GM06990 (cell line): ENCODE data around the gene AMBP.
A peak's percentile ranks its signal among the peaks of the same experiment; 100 is the strongest.

Experiments used
- DNase-seq: peaks from one replicate; pipeline ENCODE4 v3.0.0-alpha.2; 2011; ENCODE audit not compliant: insufficient read length; ENCODE audit errors: extremely low read depth
- H3K27me3 ChIP-seq: replicated peaks from 2 replicates; pipeline ENCODE4 v1.6.0; 2011; ENCODE audit warnings: low read length; ENCODE audit not compliant: control insufficient read depth, insufficient read depth
- H3K36me3 ChIP-seq: 2 replicates; pipeline ENCODE4 v1.5.1; 2011; ENCODE audit warnings: low read length; ENCODE audit not compliant: control insufficient read depth, insufficient read depth
- H3K4me3 ChIP-seq: replicated peaks from 2 replicates; pipeline ENCODE4 v1.5.1; 2011; ENCODE audit warnings: low read depth, mild to moderate bottlenecking, control low read depth, low read length
- TF ChIP-seq, protein P1 (sequence below): IDR thresholded peaks from 2 replicates; pipeline ENCODE4 v1.5.1; 2011; ENCODE audit warnings: low read length, control low read depth, mild to moderate bottlenecking, inconsistent platforms; ENCODE audit not compliant: insufficient read depth, poor library complexity, severe bottlenecking

AMBP gene

DNA sequence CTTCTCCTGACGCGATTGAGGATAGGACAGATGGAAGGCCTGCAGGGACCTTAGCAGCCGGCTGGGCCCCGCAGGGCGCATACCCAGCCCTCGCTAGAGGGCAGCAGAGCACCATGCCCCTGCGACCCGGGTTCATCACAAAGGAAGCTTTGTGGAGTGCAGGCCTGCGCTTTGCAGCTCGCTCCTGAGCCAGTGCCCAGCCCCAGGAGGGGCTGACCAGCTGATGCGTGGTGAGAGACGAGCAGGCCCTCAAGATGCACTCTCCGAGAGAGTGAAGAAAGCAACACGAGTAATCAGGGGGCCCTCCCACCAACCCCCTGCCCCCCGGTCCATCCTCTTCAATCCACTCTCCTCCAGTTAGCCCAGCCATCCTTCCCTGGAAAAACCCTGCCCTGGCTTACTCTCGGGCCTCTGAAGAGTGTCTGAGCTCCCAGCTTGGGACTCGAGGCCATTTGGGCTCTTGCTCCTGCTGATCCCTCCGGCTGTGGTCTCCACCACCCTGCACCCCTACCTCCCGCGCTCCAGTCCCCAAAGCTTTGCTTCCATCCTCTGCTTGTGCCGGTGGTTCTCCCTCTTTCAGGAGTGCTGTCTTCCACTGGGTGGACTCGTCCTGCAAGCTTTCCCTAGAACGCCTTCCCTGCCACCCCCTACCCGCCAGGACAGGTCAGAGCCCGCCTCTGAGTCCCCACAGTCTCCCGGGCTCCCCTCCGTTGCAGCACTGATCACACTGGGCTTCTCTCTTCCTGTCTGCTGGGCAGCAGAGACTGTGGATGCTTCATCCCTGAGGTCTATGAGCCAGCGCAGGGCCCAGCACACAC lies 30.1 kb upstream of the AMBP start:
- DNase-seq = peak; percentile 43
- Histone ChIP-seq H3K4me3 (no peak overlapping the region), H3K36me3 (no peaks in the 10 kb centered on the region), H3K27me3 (no peaks in the 10 kb centered on the region; the same call in none of the 2 replicates)
- TF ChIP-seq, protein P1, sequence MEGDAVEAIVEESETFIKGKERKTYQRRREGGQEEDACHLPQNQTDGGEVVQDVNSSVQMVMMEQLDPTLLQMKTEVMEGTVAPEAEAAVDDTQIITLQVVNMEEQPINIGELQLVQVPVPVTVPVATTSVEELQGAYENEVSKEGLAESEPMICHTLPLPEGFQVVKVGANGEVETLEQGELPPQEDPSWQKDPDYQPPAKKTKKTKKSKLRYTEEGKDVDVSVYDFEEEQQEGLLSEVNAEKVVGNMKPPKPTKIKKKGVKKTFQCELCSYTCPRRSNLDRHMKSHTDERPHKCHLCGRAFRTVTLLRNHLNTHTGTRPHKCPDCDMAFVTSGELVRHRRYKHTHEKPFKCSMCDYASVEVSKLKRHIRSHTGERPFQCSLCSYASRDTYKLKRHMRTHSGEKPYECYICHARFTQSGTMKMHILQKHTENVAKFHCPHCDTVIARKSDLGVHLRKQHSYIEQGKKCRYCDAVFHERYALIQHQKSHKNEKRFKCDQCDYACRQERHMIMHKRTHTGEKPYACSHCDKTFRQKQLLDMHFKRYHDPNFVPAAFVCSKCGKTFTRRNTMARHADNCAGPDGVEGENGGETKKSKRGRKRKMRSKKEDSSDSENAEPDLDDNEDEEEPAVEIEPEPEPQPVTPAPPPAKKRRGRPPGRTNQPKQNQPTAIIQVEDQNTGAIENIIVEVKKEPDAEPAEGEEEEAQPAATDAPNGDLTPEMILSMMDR = peak; percentile 99

GRCh38 chr9:114107286-114108001 lies 29.3 kb upstream of the AMBP start:
- no peaks in the 10 kb centered on the region for H3K36me3 ChIP-seq
- TF ChIP-seq, protein P1 = no peak
- DNase-seq = no peak
- H3K4me3 ChIP-seq = no peak overlapping the region
- H3K27me3 ChIP-seq = no peaks in the 10 kb centered on the region; the same call in none of the 2 replicates

DNA sequence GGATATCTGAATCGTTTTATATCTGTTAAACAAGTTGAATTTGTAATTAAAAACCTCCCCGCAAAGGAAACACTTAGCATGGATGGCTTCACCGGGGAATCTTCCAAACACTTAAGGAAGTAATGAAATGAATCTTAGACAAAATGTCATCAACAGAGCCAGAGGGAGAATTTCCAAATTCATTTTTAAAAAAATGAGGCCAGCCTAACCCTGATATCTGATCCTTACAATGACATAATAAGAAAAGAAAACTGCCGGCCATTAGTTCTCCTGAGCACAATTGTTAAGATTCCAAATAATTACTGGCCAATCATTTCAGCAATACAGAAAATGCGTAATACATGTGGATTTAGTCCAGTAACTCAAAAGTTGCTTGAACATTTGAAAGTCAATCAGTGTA lies 27.1 kb upstream of the AMBP start:
- DNase-seq = no peak
- TF ChIP-seq, protein P1 = no peak
- no peaks in the 10 kb centered on the region for H3K27me3 ChIP-seq
- H3K4me3 ChIP-seq = no peak overlapping the region
- H3K36me3 ChIP-seq = no peaks in the 10 kb centered on the region

GRCh38 chr9:114102484-114102883 lies 24.4 kb upstream of the AMBP start:
- Histone ChIP-seq H3K27me3 (no peaks in the 10 kb centered on the region), H3K36me3 (no peaks in the 10 kb centered on the region), H3K4me3 (no peak overlapping the region)
- DNase-seq = no peak
- TF ChIP-seq, protein P1 = no peak

GRCh38 chr9:114100536-114100935 lies 22.4 kb upstream of the AMBP start:
- no peaks in the 10 kb centered on the region for H3K36me3 ChIP-seq
- no peak for DNase-seq
- TF ChIP-seq, protein P1 = no peak
- no peak overlapping the region for H3K4me3 ChIP-seq
- H3K27me3 ChIP-seq = no peaks in the 10 kb centered on the region
